NCI-H2196 treated with DMSO at 0.1 percent for 48 hours (cell line): ENCODE results near the gene CDC34.
A peak's percentile ranks its signal among the peaks of the same experiment; 100 is the strongest.

Experiments used
- DNase-seq: peaks from one replicate; lab custom pipeline; 2025; ENCODE audit not compliant: unreplicated experiment; lab: John Stamatoyannopoulos, UW

CDC34 gene

GRCh38 chr19:496986-497385, 34.6 kb upstream of the CDC34 start:
- DNase-seq, result no peak

- DNase-seq, result no peak
These were observed 34.1 kb upstream of the CDC34 start for GRCh38 chr19:497491-497868.

DNA sequence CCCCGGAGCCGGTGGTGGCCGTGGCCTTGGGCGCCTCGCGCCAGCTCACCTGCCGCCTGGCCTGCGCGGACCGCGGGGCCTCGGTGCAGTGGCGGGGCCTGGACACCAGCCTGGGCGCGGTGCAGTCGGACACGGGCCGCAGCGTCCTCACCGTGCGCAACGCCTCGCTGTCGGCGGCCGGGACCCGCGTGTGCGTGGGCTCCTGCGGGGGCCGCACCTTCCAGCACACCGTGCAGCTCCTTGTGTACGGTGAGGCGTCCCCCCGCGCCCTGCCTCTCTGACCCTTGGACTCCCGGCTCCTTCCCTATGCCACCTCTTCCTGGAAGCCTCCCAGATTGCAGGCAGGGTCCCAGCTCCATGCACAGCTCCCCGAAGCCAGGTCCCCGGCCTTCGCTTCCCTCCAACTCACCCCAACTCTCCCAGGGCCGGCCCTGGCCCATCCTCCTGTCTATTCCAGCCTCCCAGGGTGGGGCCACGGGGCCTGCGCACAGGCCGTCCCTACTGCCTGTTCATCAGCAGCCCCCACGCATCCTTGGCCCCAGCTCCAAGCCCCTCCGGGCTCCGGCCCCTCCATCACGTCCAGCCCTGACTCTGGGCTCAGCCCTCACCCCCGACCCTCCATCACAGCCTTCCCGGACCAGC, 33.6 kb upstream of the CDC34 start:
- DNase-seq, result no peak

DNA sequence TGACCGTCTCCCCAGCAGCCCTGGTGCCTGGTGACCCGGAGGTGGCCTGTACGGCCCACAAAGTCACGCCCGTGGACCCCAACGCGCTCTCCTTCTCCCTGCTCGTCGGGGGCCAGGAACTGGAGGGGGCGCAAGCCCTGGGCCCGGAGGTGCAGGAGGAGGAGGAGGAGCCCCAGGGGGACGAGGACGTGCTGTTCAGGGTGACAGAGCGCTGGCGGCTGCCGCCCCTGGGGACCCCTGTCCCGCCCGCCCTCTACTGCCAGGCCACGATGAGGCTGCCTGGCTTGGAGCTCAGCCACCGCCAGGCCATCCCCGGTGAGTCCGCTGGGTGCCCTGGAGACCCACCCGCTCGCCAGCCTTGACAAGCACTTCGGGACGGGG, 33.1 kb upstream of the CDC34 start:
- DNase-seq, result no peak

- no peak for DNase-seq
These were observed 32.5 kb upstream of the CDC34 start for GRCh38 chr19:498977-499623.

- DNase-seq, result no peak
These were observed 29.9 kb upstream of the CDC34 start for GRCh38 chr19:501646-502045.

GRCh38 chr19:504616-505015, 26.9 kb upstream of the CDC34 start:
- DNase-seq, result no peak

DNA sequence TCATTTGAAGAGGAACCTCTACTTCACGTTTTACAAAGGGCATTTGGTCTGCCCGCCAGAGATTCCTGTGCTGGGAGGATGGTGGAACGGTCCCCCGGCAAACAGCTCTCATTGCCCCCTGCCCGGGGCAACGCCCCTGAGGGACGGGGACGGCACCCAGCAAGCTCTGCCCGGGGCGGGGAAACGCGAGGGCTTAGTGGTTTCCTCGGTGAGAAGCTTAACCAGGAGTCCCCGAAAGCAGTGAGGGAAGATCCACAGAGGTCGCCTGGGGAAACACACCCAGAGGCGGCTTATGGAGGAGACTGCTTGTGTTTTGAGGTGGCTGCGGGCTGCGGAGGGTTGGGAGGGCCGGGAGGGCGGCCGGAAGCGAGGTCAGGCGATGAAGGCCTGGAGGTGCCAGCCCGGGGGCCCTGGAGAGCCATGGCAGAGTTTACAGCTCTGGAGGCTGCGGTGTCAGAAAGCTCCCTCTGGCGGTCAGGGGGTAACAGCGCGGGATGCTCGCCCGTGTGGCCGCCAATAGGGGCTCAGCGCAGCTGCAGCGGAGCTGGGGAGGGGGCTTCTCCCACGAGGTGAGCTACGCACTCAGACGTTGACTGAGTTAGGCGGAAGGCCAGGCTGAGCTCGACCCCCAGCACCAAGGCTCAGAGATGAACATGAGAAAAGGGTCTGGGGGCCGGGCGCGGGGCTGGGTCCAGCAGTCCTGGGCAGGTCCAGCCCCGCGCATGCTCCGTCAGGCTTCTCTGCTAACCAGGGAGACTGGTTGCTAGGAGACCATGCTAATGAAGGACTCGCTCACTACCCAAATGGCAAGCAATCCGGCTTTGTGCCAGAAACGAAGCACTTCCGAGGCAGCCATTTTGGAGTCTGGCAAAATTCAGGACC, 24.9 kb upstream of the CDC34 start:
- peak; percentile 99 for DNase-seq

GRCh38 chr19:507286-508203, 24.0 kb upstream of the CDC34 start, which contains the start of gene TPGS1:
Gene TPGS1, plus strand, starts transcription at chr19:507497. Its CDS starts 10 bp downstream, at chr19:507507.
- peak; percentile 77 for DNase-seq

- no peak for DNase-seq
These were observed 23.1 kb upstream of the CDC34 start for GRCh38 chr19:508204-509150.

- DNase-seq, result peak; percentile 82
These were observed 20.9 kb upstream of the CDC34 start for GRCh38 chr19:510606-511100.

DNA sequence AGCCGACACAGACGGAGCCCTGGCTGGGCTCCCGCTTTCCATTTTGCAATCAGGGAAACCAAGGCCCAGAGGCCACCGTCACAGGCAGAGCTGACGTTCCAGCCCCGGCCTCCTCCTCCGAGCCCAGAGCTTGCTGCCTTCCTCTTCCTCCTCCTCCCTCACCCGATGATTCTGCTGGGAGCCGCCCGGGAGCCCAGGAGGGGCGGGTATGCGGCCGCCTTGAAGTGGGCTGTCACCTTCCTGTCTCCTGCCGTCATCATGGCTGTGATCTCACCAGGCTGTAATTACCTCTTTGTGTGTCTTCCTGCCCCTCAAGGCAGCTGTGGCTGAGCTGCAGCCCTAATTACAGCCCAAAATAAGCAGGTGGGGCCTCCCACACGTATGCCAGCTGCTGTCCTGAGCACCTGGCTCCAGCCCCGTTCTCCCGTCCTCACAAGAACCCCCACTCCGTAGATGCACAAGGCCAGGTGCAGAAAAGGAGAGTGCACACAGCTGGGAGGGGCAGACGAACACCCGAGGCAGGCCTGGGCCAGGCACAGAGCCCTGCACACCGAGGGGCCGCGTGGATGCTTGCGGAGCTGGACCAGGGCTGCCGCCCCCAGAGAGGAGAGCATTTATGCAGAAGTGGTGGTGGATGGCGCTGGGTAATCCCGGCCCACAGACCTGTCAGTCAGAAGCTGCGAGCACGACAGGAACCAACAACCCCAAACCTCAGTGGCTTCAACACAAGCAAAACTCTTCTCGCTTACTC, 20.3 kb upstream of the CDC34 start:
- DNase-seq, result peak; percentile 91

- DNase-seq, result no peak
These were observed 18.8 kb upstream of the CDC34 start for GRCh38 chr19:512547-513365.

DNA sequence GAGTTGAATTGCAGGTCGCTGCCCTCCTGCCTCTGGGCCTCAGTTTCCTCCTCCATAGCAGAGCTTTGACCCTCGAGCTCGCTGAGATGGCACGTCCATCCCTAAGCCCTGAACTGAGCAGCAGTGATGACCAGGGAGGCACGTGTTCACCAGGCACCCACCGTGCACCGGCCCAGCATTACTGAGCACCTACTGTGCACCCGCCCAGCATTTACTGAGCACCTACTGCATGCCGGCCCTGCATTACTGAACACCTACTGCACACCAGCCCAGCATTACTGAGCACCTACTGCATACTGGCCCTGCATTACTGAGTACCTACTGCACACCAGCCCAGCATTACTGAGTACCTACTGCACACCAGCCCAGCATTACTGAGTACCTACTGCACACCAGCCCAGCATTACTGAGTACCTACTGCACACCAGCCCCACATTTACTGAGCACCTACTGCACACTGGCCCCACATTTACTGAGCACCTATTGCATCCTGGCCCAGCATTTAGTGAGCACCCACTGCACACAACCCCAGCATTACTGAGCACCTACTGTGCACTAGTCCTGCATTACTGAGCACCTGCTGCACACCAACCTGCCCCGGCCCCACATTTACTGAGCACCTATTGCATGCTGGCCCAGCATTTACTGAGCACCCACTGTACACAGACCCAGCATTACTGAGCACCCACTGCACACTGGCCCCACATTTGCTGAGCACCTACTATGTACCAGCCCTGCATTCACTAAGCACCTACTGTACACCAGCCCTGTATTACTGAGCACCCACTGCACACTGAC, 18.0 kb upstream of the CDC34 start:
- DNase-seq, result no peak

GRCh38 chr19:514166-514663, 17.3 kb upstream of the CDC34 start:
- no peak for DNase-seq

- no peak for DNase-seq
These were observed 13.6 kb upstream of the CDC34 start for GRCh38 chr19:517721-518597.
